Measurements from ENCODE around the gene ECI2. TPM values are rescaled to one million over a fixed set of nuclear protein-coding genes. Genes with fewer than 3 reads are reported as not detected.

The ECI2 gene
- total and polyA plus RNA-seq, 2 of the 13 experiments (the other 11 are each of a cell fraction or from before 2014, with no cell fraction given) = 78.5 to 228 TPM

- no peak overlapping the region for H3K27ac ChIP-seq (ENCODE audit: extremely low read length, insufficient read depth, low read length)
- ChIA-PET CTCF (ENCODE audit: low intra/inter-chr PET ratio, low total read pairs) (no interaction called here), POLR2A (no interaction called here)
- no peak overlapping the region for H2AFZ ChIP-seq (ENCODE audit: low read length)
- H3K4me1 ChIP-seq (ENCODE audit: insufficient read depth, low read length) = peaks cover 20% of the 10 kb centered on the region
- H3K27me3 ChIP-seq (ENCODE audit: control insufficient read depth in 1 of 2, insufficient read depth in 2 of 2, low read length in 2 of 2) = no peaks in the 10 kb centered on the region; a peak in 1 of 5 replicates
- 39% methylated on average over 3 of the region's 3 CpGs for WGBS (ENCODE audit: low lambda C conversion rate)
- intact Hi-C loops (cut with micrococcal nuclease; ENCODE audit: unreplicated experiment) (no loop called here), in situ Hi-C loops (cut with HindIII; ENCODE audit: extremely low pct_ligation_motif_present, low pct_unique_long_range_greater_than_20kb) (no loop called here)
- no peak overlapping the region for H3K4me2 ChIP-seq (ENCODE audit: low read depth, low read length)
- H3K79me2 ChIP-seq (ENCODE audit: insufficient read depth, low read length) = peaks cover 21% of the 10 kb centered on the region
- no peak for ATAC-seq
- no peak for DNase-seq (ENCODE audit: low spot score)
- BruUV-seq (replicated peaks) = no TSS peak
- no peaks in the 10 kb centered on the region for H3K36me3 ChIP-seq (replicated peaks in 1 of 2; ENCODE audit: control insufficient read depth in 1 of 2, insufficient read depth in 2 of 2, low read length in 2 of 2)
- H3K9ac ChIP-seq (ENCODE audit: insufficient read depth, low read depth, low read length) = no peak overlapping the region
- H3K9me3 ChIP-seq (ENCODE audit: low read length) = no peaks in the 10 kb centered on the region
- no peak for TF ChIP-seq GZF1 (CRISPR knock-in tag; IDR thresholded peaks at IDR 0.05)
- no peak for TF ChIP-seq HOXA7 (CRISPR knock-in tag; IDR thresholded peaks at IDR 0.05)
- no peak for TF ChIP-seq RXRA (CRISPR knock-in tag; IDR thresholded peaks at IDR 0.05)
- no peak for TF ChIP-seq ARID3A (IDR thresholded peaks at IDR 0.05; ENCODE audit: low read depth, low read length)
- no peak for TF ChIP-seq ARNT (IDR thresholded peaks at IDR 0.05)
- no peak for TF ChIP-seq ZNF567 (CRISPR knock-in tag; IDR thresholded peaks at IDR 0.05; ENCODE audit: borderline replicate concordance)
- no peak for TF ChIP-seq ZNF776 (CRISPR knock-in tag; IDR thresholded peaks at IDR 0.05)
- TF ChIP-seq ZBTB38 (CRISPR knock-in tag; IDR thresholded peaks at IDR 0.05) = no peak
- no peak for TF ChIP-seq ZNF143 (CRISPR knock-in tag; IDR thresholded peaks at IDR 0.05)
- no peak for TF ChIP-seq TCF7L2 (IDR thresholded peaks at IDR 0.05; ENCODE audit: low read depth, low read length)
- TF ChIP-seq ZNF124 (CRISPR knock-in tag; IDR thresholded peaks at IDR 0.05) = no peak
- TF ChIP-seq, protein P1, sequence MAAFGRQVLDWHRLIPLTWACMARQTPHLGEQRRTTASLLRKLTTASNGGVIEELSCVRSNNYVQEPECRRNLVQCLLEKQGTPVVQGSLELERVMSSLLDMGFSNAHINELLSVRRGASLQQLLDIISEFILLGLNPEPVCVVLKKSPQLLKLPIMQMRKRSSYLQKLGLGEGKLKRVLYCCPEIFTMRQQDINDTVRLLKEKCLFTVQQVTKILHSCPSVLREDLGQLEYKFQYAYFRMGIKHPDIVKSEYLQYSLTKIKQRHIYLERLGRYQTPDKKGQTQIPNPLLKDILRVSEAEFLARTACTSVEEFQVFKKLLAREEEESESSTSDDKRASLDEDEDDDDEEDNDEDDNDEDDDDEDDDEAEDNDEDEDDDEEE (CRISPR knock-in tag; IDR thresholded peaks at IDR 0.05) = no peak
- TF ChIP-seq ZNF276 (CRISPR knock-in tag; IDR thresholded peaks at IDR 0.05; ENCODE audit: low read depth) = no peak
- TF ChIP-seq, protein P2, sequence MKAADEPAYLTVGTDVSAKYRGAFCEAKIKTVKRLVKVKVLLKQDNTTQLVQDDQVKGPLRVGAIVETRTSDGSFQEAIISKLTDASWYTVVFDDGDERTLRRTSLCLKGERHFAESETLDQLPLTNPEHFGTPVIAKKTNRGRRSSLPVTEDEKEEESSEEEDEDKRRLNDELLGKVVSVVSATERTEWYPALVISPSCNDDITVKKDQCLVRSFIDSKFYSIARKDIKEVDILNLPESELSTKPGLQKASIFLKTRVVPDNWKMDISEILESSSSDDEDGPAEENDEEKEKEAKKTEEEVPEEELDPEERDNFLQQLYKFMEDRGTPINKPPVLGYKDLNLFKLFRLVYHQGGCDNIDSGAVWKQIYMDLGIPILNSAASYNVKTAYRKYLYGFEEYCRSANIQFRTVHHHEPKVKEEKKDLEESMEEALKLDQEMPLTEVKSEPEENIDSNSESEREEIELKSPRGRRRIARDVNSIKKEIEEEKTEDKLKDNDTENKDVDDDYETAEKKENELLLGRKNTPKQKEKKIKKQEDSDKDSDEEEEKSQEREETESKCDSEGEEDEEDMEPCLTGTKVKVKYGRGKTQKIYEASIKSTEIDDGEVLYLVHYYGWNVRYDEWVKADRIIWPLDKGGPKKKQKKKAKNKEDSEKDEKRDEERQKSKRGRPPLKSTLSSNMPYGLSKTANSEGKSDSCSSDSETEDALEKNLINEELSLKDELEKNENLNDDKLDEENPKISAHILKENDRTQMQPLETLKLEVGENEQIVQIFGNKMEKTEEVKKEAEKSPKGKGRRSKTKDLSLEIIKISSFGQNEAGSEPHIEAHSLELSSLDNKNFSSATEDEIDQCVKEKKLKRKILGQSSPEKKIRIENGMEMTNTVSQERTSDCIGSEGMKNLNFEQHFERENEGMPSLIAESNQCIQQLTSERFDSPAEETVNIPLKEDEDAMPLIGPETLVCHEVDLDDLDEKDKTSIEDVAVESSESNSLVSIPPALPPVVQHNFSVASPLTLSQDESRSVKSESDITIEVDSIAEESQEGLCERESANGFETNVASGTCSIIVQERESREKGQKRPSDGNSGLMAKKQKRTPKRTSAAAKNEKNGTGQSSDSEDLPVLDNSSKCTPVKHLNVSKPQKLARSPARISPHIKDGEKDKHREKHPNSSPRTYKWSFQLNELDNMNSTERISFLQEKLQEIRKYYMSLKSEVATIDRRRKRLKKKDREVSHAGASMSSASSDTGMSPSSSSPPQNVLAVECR (CRISPR knock-in tag; IDR thresholded peaks at IDR 0.05; ENCODE audit: borderline replicate concordance) = no peak
- H3K4me3 ChIP-seq (replicated peaks in 1 of 3; ENCODE audit: insufficient read depth in 1 of 3, low read depth in 2 of 3, low read length in 3 of 3) = no peak overlapping the region
- no peaks in the 10 kb centered on the region for H4K20me1 ChIP-seq (ENCODE audit: insufficient read depth, low read length)
- FAIRE-seq = no peak
These were observed 2.8 kb upstream of the ECI2 start for GRCh38 chr6:4138186-4138585.

Data from HepG2 (cell line).